ENCODE data around the gene BCR.

The BCR gene

GRCh38 chr22:23271597-23271908 is 91.2 kb downstream of the BCR start:
- no peak for TF ChIP-seq CTCF (IDR thresholded peaks at IDR 0.05; ENCODE audit: low read depth, low read length)
- Histone ChIP-seq H3K4me3 (ENCODE audit: low read depth, low read length) (no peak overlapping the region), H3K36me3 (no peaks in the 10 kb centered on the region), H3K4me1 (no peaks in the 10 kb centered on the region), H3K9me3 (no peaks in the 10 kb centered on the region), H3K27me3 (no peaks in the 10 kb centered on the region)
- DNase-seq: no peak

- no peaks in the 10 kb centered on the region for H3K4me1 ChIP-seq
- no peak overlapping the region for H3K4me3 ChIP-seq (ENCODE audit: low read depth, low read length)
- no peaks in the 10 kb centered on the region for H3K9me3 ChIP-seq
- no peak for DNase-seq
- no peak for TF ChIP-seq CTCF (IDR thresholded peaks at IDR 0.05; ENCODE audit: low read depth, low read length)
- H3K27me3 ChIP-seq: no peaks in the 10 kb centered on the region
- H3K36me3 ChIP-seq: no peaks in the 10 kb centered on the region
Observed at GRCh38 chr22:23272371-23272770, 92.1 kb downstream of the BCR start.

GRCh38 chr22:23272834-23273233 is 92.5 kb downstream of the BCR start:
- H3K36me3 ChIP-seq: no peaks in the 10 kb centered on the region
- no peak for TF ChIP-seq CTCF (IDR thresholded peaks at IDR 0.05; ENCODE audit: low read depth, low read length)
- H3K4me3 ChIP-seq (ENCODE audit: low read depth, low read length): no peak overlapping the region
- H3K9me3 ChIP-seq: no peaks in the 10 kb centered on the region
- DNase-seq: no peak
- H3K27me3 ChIP-seq: no peaks in the 10 kb centered on the region
- H3K4me1 ChIP-seq: no peaks in the 10 kb centered on the region

GRCh38 chr22:23273445-23274145 is 93.3 kb downstream of the BCR start:
- Histone ChIP-seq H3K36me3 (no peaks in the 10 kb centered on the region), H3K4me3 (ENCODE audit: low read depth, low read length) (no peak overlapping the region), H3K27me3 (no peaks in the 10 kb centered on the region), H3K9me3 (no peaks in the 10 kb centered on the region), H3K4me1 (no peaks in the 10 kb centered on the region)
- TF ChIP-seq CTCF (IDR thresholded peaks at IDR 0.05; ENCODE audit: low read depth, low read length): no peak
- DNase-seq: no peak

GRCh38 chr22:23274146-23274526 is 93.8 kb downstream of the BCR start:
- H3K27me3 ChIP-seq: no peaks in the 10 kb centered on the region
- H3K36me3 ChIP-seq: no peaks in the 10 kb centered on the region
- no peak for DNase-seq
- no peaks in the 10 kb centered on the region for H3K9me3 ChIP-seq
- no peak for TF ChIP-seq CTCF (IDR thresholded peaks at IDR 0.05; ENCODE audit: low read depth, low read length)
- no peak overlapping the region for H3K4me3 ChIP-seq (ENCODE audit: low read depth, low read length)
- no peaks in the 10 kb centered on the region for H3K4me1 ChIP-seq

GRCh38 chr22:23274891-23275694 is 94.8 kb downstream of the BCR start:
- Histone ChIP-seq H3K4me1 (no peaks in the 10 kb centered on the region), H3K9me3 (no peaks in the 10 kb centered on the region), H3K4me3 (ENCODE audit: low read depth, low read length) (no peak overlapping the region), H3K36me3 (no peaks in the 10 kb centered on the region), H3K27me3 (no peaks in the 10 kb centered on the region)
- TF ChIP-seq CTCF (IDR thresholded peaks at IDR 0.05; ENCODE audit: low read depth, low read length): no peak
- DNase-seq: no peak

All from BE2C (cell line).